Nephron progenitor cell (in vitro differentiated cells): ENCODE data around the gene OR1I1.

ENCODE experiments used
- DNase-seq: peaks from one replicate; pipeline ENCODE4 v3.0.0; 2021
- H3K27ac Mint-ChIP-seq: 2 replicates; pipeline ENCODE4 v1.8.0; 2021; ENCODE audit warnings: mild to moderate bottlenecking, moderate library complexity, mixed read lengths
- H3K27me3 Mint-ChIP-seq: 2 replicates; pipeline ENCODE4 v1.8.0; 2021; ENCODE audit warnings: mild to moderate bottlenecking, low read depth, mixed read lengths; ENCODE audit not compliant: poor library complexity
- H3K36me3 Mint-ChIP-seq: 2 replicates; pipeline ENCODE4 v1.8.0; 2021; ENCODE audit warnings: low read depth, mixed read lengths
- H3K4me1 Mint-ChIP-seq: 2 replicates; pipeline ENCODE4 v1.8.0; 2021; ENCODE audit warnings: mixed read lengths
- H3K4me3 Mint-ChIP-seq: 2 replicates; pipeline ENCODE4 v1.8.0; 2021; ENCODE audit warnings: mild to moderate bottlenecking, moderate library complexity, mixed read lengths
- H3K9me3 Mint-ChIP-seq: 2 replicates; pipeline ENCODE4 v1.8.0; 2021; ENCODE audit warnings: mild to moderate bottlenecking, moderate library complexity, mixed read lengths
- TF ChIP-seq, protein P1 (sequence below): fragments of 200-600 bp; sonication (generic); IDR thresholded peaks from 2 replicates; pipeline ENCODE4 v1.5.0; 2021; ENCODE audit warnings: antibody characterized with exemption

OR1I1 gene

DNA sequence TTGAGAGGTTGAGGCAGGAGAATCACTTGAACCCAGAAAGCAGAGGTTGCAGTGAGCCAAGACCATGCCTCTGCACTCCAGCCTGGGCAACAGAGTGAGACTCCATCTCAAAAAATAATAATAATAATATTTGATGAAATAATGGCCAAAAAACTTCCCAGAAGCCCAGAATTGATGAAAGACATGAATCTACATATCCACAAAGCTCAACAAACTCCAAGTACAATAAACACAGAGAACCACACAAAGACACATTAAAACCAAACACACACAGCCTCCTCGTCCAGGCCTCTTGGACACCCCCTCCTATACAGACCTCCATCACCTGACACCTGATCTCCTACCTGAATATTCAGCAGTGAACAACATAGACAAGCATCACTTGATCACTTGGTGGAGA, 22.0 kb downstream of the OR1I1 start:
- Mint-ChIP-seq H3K27ac (no peak overlapping the region), H3K36me3 (peaks cover 8% of the 10 kb centered on the region), H3K9me3 (peaks cover 43% of the 10 kb centered on the region), H3K4me1 (peaks cover 16% of the 10 kb centered on the region), H3K4me3 (no peak overlapping the region), H3K27me3 (peaks cover 18% of the 10 kb centered on the region)
- no peak for DNase-seq
- TF ChIP-seq, protein P1, sequence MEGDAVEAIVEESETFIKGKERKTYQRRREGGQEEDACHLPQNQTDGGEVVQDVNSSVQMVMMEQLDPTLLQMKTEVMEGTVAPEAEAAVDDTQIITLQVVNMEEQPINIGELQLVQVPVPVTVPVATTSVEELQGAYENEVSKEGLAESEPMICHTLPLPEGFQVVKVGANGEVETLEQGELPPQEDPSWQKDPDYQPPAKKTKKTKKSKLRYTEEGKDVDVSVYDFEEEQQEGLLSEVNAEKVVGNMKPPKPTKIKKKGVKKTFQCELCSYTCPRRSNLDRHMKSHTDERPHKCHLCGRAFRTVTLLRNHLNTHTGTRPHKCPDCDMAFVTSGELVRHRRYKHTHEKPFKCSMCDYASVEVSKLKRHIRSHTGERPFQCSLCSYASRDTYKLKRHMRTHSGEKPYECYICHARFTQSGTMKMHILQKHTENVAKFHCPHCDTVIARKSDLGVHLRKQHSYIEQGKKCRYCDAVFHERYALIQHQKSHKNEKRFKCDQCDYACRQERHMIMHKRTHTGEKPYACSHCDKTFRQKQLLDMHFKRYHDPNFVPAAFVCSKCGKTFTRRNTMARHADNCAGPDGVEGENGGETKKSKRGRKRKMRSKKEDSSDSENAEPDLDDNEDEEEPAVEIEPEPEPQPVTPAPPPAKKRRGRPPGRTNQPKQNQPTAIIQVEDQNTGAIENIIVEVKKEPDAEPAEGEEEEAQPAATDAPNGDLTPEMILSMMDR, result no peak

DNA sequence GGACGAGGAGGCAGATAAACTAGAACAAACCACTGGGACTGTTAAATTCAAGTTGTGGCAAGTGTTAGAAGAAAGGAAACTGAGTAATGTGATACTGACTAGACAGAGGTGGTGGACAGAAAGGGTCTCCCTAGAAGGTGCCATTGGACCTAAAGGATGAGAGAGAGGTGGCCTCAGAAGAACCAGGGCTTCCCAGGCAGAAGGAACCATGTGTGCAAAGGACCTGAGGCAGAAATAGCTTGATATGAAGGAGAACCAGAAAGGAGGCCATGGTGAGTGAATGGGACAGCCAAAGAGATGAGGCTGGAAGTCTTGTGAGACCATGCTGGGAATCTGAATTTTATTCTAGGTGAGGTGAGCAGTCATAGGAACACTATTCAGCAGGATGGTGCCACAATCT, 22.4 kb downstream of the OR1I1 start:
- no peak for DNase-seq
- Mint-ChIP-seq H3K36me3 (peaks cover 8% of the 10 kb centered on the region), H3K27ac (no peak overlapping the region), H3K4me3 (no peak overlapping the region), H3K9me3 (peaks cover 43% of the 10 kb centered on the region), H3K4me1 (peaks cover 16% of the 10 kb centered on the region), H3K27me3 (peaks cover 15% of the 10 kb centered on the region)
- TF ChIP-seq, protein P1, result no peak

DNA sequence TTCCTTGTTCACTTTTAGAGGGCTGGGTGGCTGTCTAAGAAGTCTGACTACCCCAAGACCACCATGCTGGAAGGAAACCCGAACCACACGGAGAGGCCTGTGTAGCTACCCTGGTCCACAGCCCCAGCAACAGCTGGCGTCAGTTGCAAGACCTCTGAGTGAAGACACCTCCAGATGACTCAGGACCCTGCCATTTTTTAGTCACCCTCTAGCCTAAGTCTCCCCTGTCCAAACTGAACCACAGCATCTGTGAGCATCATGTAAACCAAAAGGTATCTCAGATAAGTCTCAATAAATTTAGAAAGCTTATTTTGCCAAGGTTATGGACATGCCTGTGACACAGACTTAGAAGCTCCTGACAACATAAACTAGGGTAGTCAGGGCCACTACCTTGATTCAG, 23.0 kb downstream of the OR1I1 start:
- no peak for DNase-seq
- peaks cover 8% of the 10 kb centered on the region for H3K27me3 Mint-ChIP-seq
- H3K36me3 Mint-ChIP-seq, result peaks cover 8% of the 10 kb centered on the region
- H3K4me1 Mint-ChIP-seq, result peaks cover 16% of the 10 kb centered on the region
- H3K27ac Mint-ChIP-seq, result no peak overlapping the region
- no peak overlapping the region for H3K4me3 Mint-ChIP-seq
- H3K9me3 Mint-ChIP-seq, result peaks cover 43% of the 10 kb centered on the region
- TF ChIP-seq, protein P1, result no peak

DNA sequence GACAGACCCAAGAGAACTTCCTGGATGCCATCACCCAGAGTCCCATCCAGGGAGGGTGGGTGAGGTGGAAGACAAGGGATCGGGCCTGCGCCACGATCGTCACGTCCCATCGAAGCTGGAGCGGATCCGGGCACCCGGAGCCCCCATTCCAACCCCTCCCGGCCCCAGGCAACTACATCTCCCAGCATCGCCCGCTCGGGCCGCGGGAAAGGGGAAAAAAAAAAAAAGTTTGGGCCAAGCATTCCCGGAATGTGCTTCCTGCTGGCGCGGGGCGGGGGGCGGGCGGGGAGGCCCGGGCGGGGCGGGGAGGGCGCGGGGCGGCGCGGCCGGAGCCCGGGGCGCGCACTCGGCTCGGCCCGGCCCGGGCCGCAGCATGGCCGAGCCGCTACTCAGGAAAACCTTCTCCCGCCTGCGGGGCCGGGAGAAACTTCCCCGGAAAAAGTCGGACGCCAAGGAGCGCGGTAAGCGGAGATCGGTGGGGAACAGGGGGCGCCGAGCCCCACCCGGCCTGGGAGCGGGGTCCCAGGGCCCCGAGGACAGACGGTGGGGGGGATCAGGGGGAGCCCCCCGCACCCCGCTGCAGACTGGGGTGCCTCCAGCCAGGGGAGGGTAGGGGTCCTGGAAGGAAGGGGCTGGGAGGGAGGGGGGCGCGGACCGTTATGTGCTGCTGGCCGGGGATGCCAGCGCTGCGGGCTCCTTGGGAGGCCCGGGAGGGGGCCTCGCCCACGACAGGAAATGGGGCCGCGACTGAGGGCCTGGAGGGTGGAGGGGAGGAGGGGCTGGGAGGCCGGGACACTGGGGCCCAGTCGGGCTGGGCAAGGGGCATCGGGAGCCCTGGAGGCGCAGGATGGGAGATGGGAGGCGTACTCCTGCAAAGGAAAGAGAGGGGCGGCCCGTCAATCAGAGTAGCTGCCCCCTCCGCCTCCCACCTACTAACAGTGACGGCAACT, 25.3 kb downstream of the OR1I1 start, which contains the start of gene SYDE1:
Gene SYDE1, plus strand, starts transcription at position 341 of the 950 bp plus-strand sequence. Its CDS starts 33 bp downstream, at position 374.
- TF ChIP-seq, protein P1, result no peak
- Mint-ChIP-seq H3K27ac (peak within 1 kb of the TSS; percentile 90), H3K27me3 (peaks cover 6% of the 10 kb centered on the region), H3K9me3 (peaks cover 32% of the 10 kb centered on the region), H3K4me3 (peak within 1 kb of the TSS; percentile 86), H3K36me3 (peaks cover 10% of the 10 kb centered on the region), H3K4me1 (peaks cover 16% of the 10 kb centered on the region)
- peak; percentile 62 for DNase-seq

DNA sequence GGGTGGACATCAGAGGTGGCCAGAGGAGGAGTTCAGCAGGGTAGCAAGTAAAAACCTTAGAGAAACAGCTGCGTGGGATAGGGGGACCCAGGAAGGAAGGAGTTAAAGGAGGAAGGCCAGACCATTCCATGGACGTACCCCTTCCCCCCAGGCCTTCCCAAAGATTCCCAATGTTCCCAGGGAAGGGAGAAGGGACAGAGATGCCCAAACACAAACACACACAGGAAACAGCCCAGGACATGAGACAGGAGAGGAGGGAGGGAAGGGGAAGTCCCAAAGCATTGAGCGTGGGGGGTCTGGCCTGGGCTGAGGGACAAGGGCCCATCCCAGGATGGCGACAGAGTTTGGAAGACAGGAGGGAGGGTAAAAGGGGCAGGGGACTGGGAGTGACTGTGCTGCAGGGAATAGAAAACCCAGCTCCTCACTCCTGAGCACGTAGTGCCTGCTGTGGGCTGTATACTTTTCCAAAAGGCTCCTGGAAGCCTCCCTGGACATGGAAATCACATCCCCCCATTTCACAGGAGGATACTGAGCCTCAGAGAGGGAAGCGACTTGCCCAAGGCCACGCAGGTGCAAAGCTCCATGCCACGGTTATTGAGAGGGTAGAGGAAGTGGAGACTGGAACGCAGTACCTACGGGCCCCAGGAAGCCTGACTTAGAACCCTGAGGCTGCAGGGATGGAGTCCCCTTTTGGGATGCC, 26.3 kb downstream of the OR1I1 start:
- peak overlapping the region; percentile 90 for H3K27ac Mint-ChIP-seq
- peaks cover 16% of the 10 kb centered on the region for H3K4me1 Mint-ChIP-seq
- H3K4me3 Mint-ChIP-seq, result peak overlapping the region; percentile 85
- TF ChIP-seq, protein P1, result no peak
- H3K27me3 Mint-ChIP-seq, result peaks cover 6% of the 10 kb centered on the region
- H3K36me3 Mint-ChIP-seq, result peaks cover 19% of the 10 kb centered on the region
- peaks cover 26% of the 10 kb centered on the region for H3K9me3 Mint-ChIP-seq
- no peak for DNase-seq
